Sigmoid colon (tissue), 7 donors: Measurements from ENCODE around the gene ELF2. TPM values are rescaled to one million over a fixed set of nuclear protein-coding genes. Genes with fewer than 3 reads are reported as not detected.
"Not testable (repeated sequence)": the region's sequence is repeated elsewhere in the genome, so short reads cannot be mapped to it uniquely, and the experiment has no call there.

Source experiments
- DNase-seq: peaks from one replicate; pipeline ENCODE4 v3.0.0-alpha.2; 2019
- H3K27ac ChIP-seq, 4 donors: fragments of 200-600 bp; sonication (generic); one replicate each; pipeline ENCODE4 v1.5.1; 2016 to 2019; ENCODE audit warnings: mild to moderate bottlenecking in 1 of 4
- H3K27me3 ChIP-seq, 3 donors: fragments of 200-600 bp; sonication (generic); one replicate each; pipeline ENCODE4 v1.5.1; 2019; ENCODE audit warnings: mild to moderate bottlenecking in 1 of 3
- H3K36me3 ChIP-seq, 4 donors: fragments of 200-600 bp; sonication (generic); one replicate each; pipeline ENCODE4 v1.5.1; 2016 to 2019
- H3K4me1 ChIP-seq, 4 donors: fragments of 200-600 bp; sonication (generic); one replicate each; pipeline ENCODE4 v1.5.1; 2017 to 2019
- H3K4me3 ChIP-seq, 4 donors: fragments of 200-600 bp; sonication (generic); one replicate each; pipeline ENCODE4 v1.5.1; 2017 to 2019; ENCODE audit warnings: mild to moderate bottlenecking in 2 of 4, moderate library complexity in 1 of 4
- H3K9me3 ChIP-seq, 4 donors: fragments of 200-600 bp in 3 of 4; sonication (generic) in 3 of 4; one replicate each; pipeline versions ENCODE4 v1.5.1 to v1.6.1; 2013 to 2019
- EP300 ChIP-seq, 4 donors: sonication (generic); formaldehyde crosslinking; IDR thresholded peaks; one replicate each; pipeline ENCODE4 v1.6.1; 2017; ENCODE audit warnings: antibody characterized with exemption in 4 of 4
- POLR2A ChIP-seq, 2 donors: fragments of 450-650 bp; IDR thresholded peaks; one replicate each; pipeline ENCODE4 v1.6.1; 2016; ENCODE audit warnings: antibody characterized with exemption in 2 of 2, mild to moderate bottlenecking in 2 of 2, moderate library complexity in 2 of 2
- POLR2AphosphoS5 ChIP-seq, 4 donors: sonication (generic); formaldehyde crosslinking; IDR thresholded peaks; one replicate each; pipeline ENCODE4 v1.6.1; 2017; ENCODE audit warnings: antibody characterized with exemption in 4 of 4
- WGBS, 2 donors: extraction: QIAGEN DNeasy Blood & Tissue Kit; methylation state at CpG; one replicate each; pipeline ENCODE4 v1.1.7; 2013; 5-methylcytosine and 5-hydroxymethylcytosine counted together
- intact Hi-C: fragments of 100-400 bp; cut with DNase I; formaldehyde crosslinking; loops from one replicate; pipeline ENCODE4 v1.15.1; 2023
- polyA plus RNA-seq, 3 donors: library from polyadenylated mRNA; stranded (reverse); fragments of 200-250 nt; gene quantifications; one replicate each; pipeline ENCODE4 v1.2.3, GENCODE V29; 2013
- total RNA-seq, 4 donors: library from RNA; depleted of rRNA; stranded (reverse); fragments of >200 nt; gene quantifications; one replicate each; pipeline ENCODE4 v1.1.0, GENCODE V29; 2016
- TF ChIP-seq, protein P1 (sequence below), 4 experiments: fragments of 450-650 bp in 3 of 4; fragments of 200-600 bp in 1 of 4; IDR thresholded peaks; one replicate each; pipeline ENCODE4 v1.5.1; 2016 to 2019; ENCODE audit warnings: antibody characterized with exemption in 4 of 4, mild to moderate bottlenecking in 3 of 4, moderate library complexity in 2 of 4
- donor health status: healthy with polysubstance abuse.
- donor health status: Bipolar disorder and iron deficiency.
- donor health status: healthy.

Gene ELF2
- total and polyA plus RNA-seq, 7 donors, result 9.9 to 83.6 (median 61.4) TPM

GRCh38 chr4:139214039-139214534, 37.1 kb upstream of the ELF2 start:
- no peak for DNase-seq
- intact Hi-C loops, result no loop called here
- Histone ChIP-seq H3K36me3 (no peaks in the 10 kb centered on the region), H3K27me3 (no peaks in the 10 kb centered on the region), H3K27ac (no peak overlapping the region), H3K4me1 (no peaks in the 10 kb centered on the region), H3K4me3 (no peak overlapping the region), H3K9me3 (no peaks in the 10 kb centered on the region)
- 38 to 54% methylated on average over 7 of the region's 7 CpGs for WGBS, 2 donors
- TF ChIP-seq POLR2A (IDR thresholded peaks at IDR 0.05) (no peak), EP300 (IDR thresholded peaks at IDR 0.05) (no peak), POLR2AphosphoS5 (IDR thresholded peaks at IDR 0.05) (no peak)
- TF ChIP-seq, protein P1, sequence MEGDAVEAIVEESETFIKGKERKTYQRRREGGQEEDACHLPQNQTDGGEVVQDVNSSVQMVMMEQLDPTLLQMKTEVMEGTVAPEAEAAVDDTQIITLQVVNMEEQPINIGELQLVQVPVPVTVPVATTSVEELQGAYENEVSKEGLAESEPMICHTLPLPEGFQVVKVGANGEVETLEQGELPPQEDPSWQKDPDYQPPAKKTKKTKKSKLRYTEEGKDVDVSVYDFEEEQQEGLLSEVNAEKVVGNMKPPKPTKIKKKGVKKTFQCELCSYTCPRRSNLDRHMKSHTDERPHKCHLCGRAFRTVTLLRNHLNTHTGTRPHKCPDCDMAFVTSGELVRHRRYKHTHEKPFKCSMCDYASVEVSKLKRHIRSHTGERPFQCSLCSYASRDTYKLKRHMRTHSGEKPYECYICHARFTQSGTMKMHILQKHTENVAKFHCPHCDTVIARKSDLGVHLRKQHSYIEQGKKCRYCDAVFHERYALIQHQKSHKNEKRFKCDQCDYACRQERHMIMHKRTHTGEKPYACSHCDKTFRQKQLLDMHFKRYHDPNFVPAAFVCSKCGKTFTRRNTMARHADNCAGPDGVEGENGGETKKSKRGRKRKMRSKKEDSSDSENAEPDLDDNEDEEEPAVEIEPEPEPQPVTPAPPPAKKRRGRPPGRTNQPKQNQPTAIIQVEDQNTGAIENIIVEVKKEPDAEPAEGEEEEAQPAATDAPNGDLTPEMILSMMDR (IDR thresholded peaks at IDR 0.05), result no peak

DNA sequence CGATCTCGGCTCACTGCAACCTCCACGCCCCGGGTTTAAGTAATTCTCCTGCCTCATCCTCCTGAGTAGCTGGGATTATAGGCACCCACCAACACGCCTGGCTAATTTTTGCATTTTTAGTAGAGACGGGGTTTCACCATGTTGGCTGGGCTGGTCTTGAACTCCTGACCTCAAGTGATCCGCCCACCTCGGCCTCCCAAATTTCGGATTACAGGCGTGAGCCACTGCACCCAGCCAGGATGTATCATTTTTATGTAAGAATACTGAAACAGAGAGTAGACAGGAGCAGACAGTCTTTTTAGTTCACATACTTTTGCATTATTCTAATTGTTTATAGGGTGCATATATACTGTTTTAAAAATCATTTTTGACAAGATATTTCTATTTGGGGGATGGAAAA, 36.6 kb upstream of the ELF2 start:
- WGBS, 2 donors, result 91 to 94% methylated on average over 10 of the region's 10 CpGs
- H3K27ac ChIP-seq, H3K27me3 ChIP-seq, H3K36me3 ChIP-seq, H3K4me3 ChIP-seq, H3K9me3 ChIP-seq, H3K4me1 ChIP-seq, intact Hi-C loops, DNase-seq: not testable (repeated sequence)

GRCh38 chr4:139212900-139213299, 35.9 kb upstream of the ELF2 start:
- Histone ChIP-seq H3K27me3 (no peaks in the 10 kb centered on the region), H3K4me3 (no peak overlapping the region), H3K27ac (no peak overlapping the region), H3K9me3 (no peaks in the 10 kb centered on the region), H3K4me1 (peaks cover 0 to 3% (median 0%) of the 10 kb centered on the region in 4 donors), H3K36me3 (no peaks in the 10 kb centered on the region)
- no peak for DNase-seq
- TF ChIP-seq POLR2A (IDR thresholded peaks at IDR 0.05), result no peak
- TF ChIP-seq, protein P1 (IDR thresholded peaks at IDR 0.05), result no peak
- no peak for TF ChIP-seq EP300 (IDR thresholded peaks at IDR 0.05)
- no peak for TF ChIP-seq POLR2AphosphoS5 (IDR thresholded peaks at IDR 0.05)
- 95% methylated on average over 3 of the region's 3 CpGs for WGBS, 2 donors
- intact Hi-C loops, result no loop called here

DNA sequence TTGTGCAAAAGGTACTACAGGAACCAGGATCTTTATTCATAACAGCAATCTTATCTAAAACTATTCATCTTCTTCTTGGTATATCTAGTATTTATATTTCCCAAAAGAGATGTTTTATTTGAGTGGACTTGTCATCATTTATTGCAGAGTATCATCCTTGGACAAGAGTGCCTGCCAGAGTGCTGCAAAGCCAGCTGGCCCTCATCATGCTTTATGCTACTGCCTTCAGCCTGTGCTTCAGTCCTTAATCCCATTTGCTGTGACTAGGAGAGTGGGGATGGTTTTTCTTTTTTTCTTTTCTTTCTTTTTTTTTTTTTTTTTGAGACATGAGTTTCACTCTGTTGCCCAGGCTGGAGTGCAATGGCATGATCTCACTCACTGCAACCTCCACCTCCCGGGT, 33.5 kb upstream of the ELF2 start:
- Histone ChIP-seq H3K36me3 (no peaks in the 10 kb centered on the region), H3K4me1 (peaks cover 0 to 6% (median 0%) of the 10 kb centered on the region in 4 donors), H3K27ac (no peak overlapping the region), H3K9me3 (no peaks in the 10 kb centered on the region), H3K27me3 (no peaks in the 10 kb centered on the region), H3K4me3 (no peak overlapping the region)
- 81 to 91% methylated on average over 1 of the region's 1 CpG for WGBS, 2 donors
- intact Hi-C loops, result no loop called here
- TF ChIP-seq POLR2AphosphoS5 (IDR thresholded peaks at IDR 0.05) (no peak), POLR2A (IDR thresholded peaks at IDR 0.05) (no peak), EP300 (IDR thresholded peaks at IDR 0.05) (no peak)
- TF ChIP-seq, protein P1 (IDR thresholded peaks at IDR 0.05), result no peak
- no peak for DNase-seq

DNA sequence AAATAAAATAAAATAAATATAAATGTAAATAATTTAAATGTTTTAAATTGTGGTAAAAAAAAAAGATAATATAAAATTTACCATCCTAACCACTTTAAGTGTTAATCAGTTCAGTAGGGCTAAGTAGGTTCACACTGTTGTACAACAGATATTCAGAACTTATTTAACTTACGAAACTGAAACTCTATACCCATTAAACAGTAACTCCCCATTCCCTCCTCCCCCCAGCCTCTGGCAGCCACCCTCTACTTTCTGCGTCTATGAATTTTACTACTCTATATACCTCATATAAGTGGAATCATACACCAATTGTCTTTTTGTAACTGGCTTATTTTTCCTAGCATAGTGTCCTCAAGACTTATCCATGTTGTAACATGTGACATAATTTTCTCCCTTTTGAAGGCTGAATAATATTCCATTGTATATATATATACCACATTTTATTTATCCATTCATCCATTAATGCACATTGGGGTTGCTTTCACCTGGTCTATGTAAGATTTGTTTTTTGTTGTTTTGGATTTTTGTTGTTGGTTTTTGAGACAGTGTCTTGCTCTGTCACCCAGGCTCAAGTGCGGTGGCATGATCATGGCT, 32.5 kb upstream of the ELF2 start:
- Histone ChIP-seq H3K27ac (peak overlapping the region in 1 of 4 donors; percentile 35), H3K27me3 (no peaks in the 10 kb centered on the region), H3K4me1 (peaks cover 0 to 6% (median 0%) of the 10 kb centered on the region in 4 donors), H3K36me3 (no peaks in the 10 kb centered on the region), H3K9me3 (no peaks in the 10 kb centered on the region), H3K4me3 (no peak overlapping the region)
- TF ChIP-seq POLR2AphosphoS5 (IDR thresholded peaks at IDR 0.05) (no peak), POLR2A (IDR thresholded peaks at IDR 0.05) (no peak), EP300 (IDR thresholded peaks at IDR 0.05) (no peak)
- TF ChIP-seq, protein P1 (IDR thresholded peaks at IDR 0.05), result no peak
- no peak for DNase-seq
- intact Hi-C loops, result no loop called here
- 90 to 93% methylated on average over 3 of the region's 3 CpGs for WGBS, 2 donors
